Measurements from ENCODE around the gene SPATA31D1. TPM values are rescaled to one million over a fixed set of nuclear protein-coding genes. Genes with fewer than 3 reads are reported as not detected.

The SPATA31D1 gene
- total and polyA plus RNA-seq, 2 donors (not counting 3 experiments of a cell fraction or from before 2014, with no cell fraction given), result not detected

Other genes starting within 250 kb of the SPATA31D1 start
- not detected in 2 replicates for gene SPATA31D4, start 60.3 kb upstream of the SPATA31D1 start, total RNA-seq
- not detected in 2 replicates for gene SPATA31D4, start 60.3 kb upstream of the SPATA31D1 start, polyA plus RNA-seq
- not detected in 2 replicates for gene SPATA31D3, start 45.3 kb upstream of the SPATA31D1 start, total RNA-seq
- not detected in 2 replicates for gene SPATA31D3, start 45.3 kb upstream of the SPATA31D1 start, polyA plus RNA-seq

All from endothelial cell of umbilical vein (primary cell).